Mucosa of descending colon (tissue), 3 donors: ENCODE data around the gene NKPD1. TPM values are rescaled to one million over a fixed set of nuclear protein-coding genes. Genes with fewer than 3 reads are reported as not detected.

ENCODE experiments used
- ATAC-seq: fragments of 200-7000 bp; cut with Tn5 transposase; one replicate; pipeline ENCODE4 v1.9.1; 2020; ENCODE audit warnings: mild to moderate bottlenecking, moderate library complexity
- DNase-seq, 3 donors: peaks; one replicate each; pipeline ENCODE4 v3.0.0-alpha.2; 2020
- H3K36me3 ChIP-seq: fragments of 200-600 bp; one replicate; pipeline ENCODE4 v1.8.0; 2021; ENCODE audit warnings: low read depth, mild to moderate bottlenecking
- H3K4me1 ChIP-seq: fragments of 200-600 bp; one replicate; pipeline ENCODE4 v1.8.0; 2021; ENCODE audit warnings: low read depth, mild to moderate bottlenecking
- H3K4me3 ChIP-seq: fragments of 200-600 bp; one replicate; pipeline ENCODE4 v1.8.0; 2021; ENCODE audit warnings: mild to moderate bottlenecking
- H3K9me3 ChIP-seq: fragments of 200-600 bp; one replicate; pipeline ENCODE4 v1.8.0; 2021; ENCODE audit warnings: mild to moderate bottlenecking
- CTCF ChIP-seq: fragments of 200-600 bp; IDR thresholded peaks from one replicate; pipeline ENCODE4 v1.8.0; 2022; ENCODE audit warnings: antibody characterized with exemption, mild to moderate bottlenecking
- intact Hi-C, 2 donors: fragments of 100-400 bp; cut with DNase I in 1 of 2; cut with micrococcal nuclease in 1 of 2; formaldehyde crosslinking; loops; one replicate each; pipeline versions ENCODE4 v1.11.0 to v1.11.1; 2022; cut with DNase I, micrococcal nuclease
- long read RNA-seq, 2 donors: library from polyadenylated mRNA; unstranded; transcript quantifications; one replicate each; pipeline ENCODE4 v2.0.0, GENCODE V29; 2019 to 2021
- total RNA-seq, 3 donors: library from RNA; stranded (reverse); fragmentation: NEBNext Ultra II Directional in 2 of 3; extraction: Animal tissue kit (Norgen Biotek cat#: 25700) in 2 of 3; gene quantifications; one replicate each; pipeline versions ENCODE4 v1.2.1 to v1.2.4, GENCODE V29; 2021 to 2023
- donor health status: DM: no; HTN: no; CAD: no; lungs with moderate emphysema.
- donor health status: DM: no; HTN: no; CAD: no.
- donor health status: DM: no; HTN: yes; CAD: no.

Gene NKPD1
- not detected for total RNA-seq
- long read RNA-seq, donor 1, result 0 reads
- long read RNA-seq, donor 2, result 0 reads

GRCh38 chr19:45160870-45161737 lies at the start of gene NKPD1:
Gene NKPD1 (minus strand): TSS chr19:45160982. CDS start chr19:45160150, 832 bp downstream.
- peak in 2 of 3 donors; percentile 72 to 80 for DNase-seq
- H3K4me1 ChIP-seq, result peaks cover 9% of the 10 kb centered on the region
- TF ChIP-seq CTCF, result no peak
- H3K4me3 ChIP-seq, result no peak within 1 kb of the TSS
- intact Hi-C loops, result no loop called here
- H3K9me3 ChIP-seq, result no peaks in the 10 kb centered on the region
- peak; percentile 64 for ATAC-seq
- no peaks in the 10 kb centered on the region for H3K36me3 ChIP-seq

- Histone ChIP-seq H3K36me3 (no peaks in the 10 kb centered on the region), H3K4me1 (no peaks in the 10 kb centered on the region), H3K9me3 (no peaks in the 10 kb centered on the region), H3K4me3 (no peak overlapping the region)
- DNase-seq (no peak), ATAC-seq (no peak)
- intact Hi-C loops, result no loop called here
- no peak for TF ChIP-seq CTCF
Measured at GRCh38 chr19:45206328-45206727, 45.5 kb upstream of the NKPD1 start.

GRCh38 chr19:45205810-45206209 lies 45.0 kb upstream of the NKPD1 start:
- H3K4me1 ChIP-seq, result no peaks in the 10 kb centered on the region
- TF ChIP-seq CTCF, result no peak
- H3K9me3 ChIP-seq, result no peaks in the 10 kb centered on the region
- H3K4me3 ChIP-seq, result no peak overlapping the region
- ATAC-seq (no peak), DNase-seq (no peak)
- H3K36me3 ChIP-seq, result no peaks in the 10 kb centered on the region
- intact Hi-C loops, result no loop called here

GRCh38 chr19:45202637-45203036 lies 41.9 kb upstream of the NKPD1 start:
- no peak for TF ChIP-seq CTCF
- ATAC-seq (no peak), DNase-seq (no peak)
- Histone ChIP-seq H3K36me3 (no peaks in the 10 kb centered on the region), H3K4me1 (no peaks in the 10 kb centered on the region), H3K4me3 (no peak overlapping the region), H3K9me3 (no peaks in the 10 kb centered on the region)
- intact Hi-C loops, result no loop called here

- H3K9me3 ChIP-seq, result no peaks in the 10 kb centered on the region
- H3K36me3 ChIP-seq, result no peaks in the 10 kb centered on the region
- H3K4me1 ChIP-seq, result no peaks in the 10 kb centered on the region
- intact Hi-C loops, result no loop called here
- TF ChIP-seq CTCF, result no peak
- no peak for DNase-seq
- no peak overlapping the region for H3K4me3 ChIP-seq
- ATAC-seq, result no peak
Measured at GRCh38 chr19:45200568-45200967, 39.8 kb upstream of the NKPD1 start.
